Tibial nerve (tissue), 4 donors: ENCODE measurements around the gene HPRT1. TPM values are rescaled to one million over a fixed set of nuclear protein-coding genes. Genes with fewer than 3 reads are reported as not detected.

Source experiments
- DNase-seq, 2 donors: peaks; one replicate each; pipeline ENCODE4 v3.0.0-alpha.2; 2019; ENCODE audit warnings: low spot score in 2 of 2
- H3K27ac ChIP-seq, 4 donors: fragments of 200-600 bp; sonication (generic) in 3 of 4; one replicate each; pipeline ENCODE4 v1.5.1; 2017 to 2019; ENCODE audit warnings: mild to moderate bottlenecking in 1 of 4
- H3K27me3 ChIP-seq, 2 donors: fragments of 200-600 bp; sonication (generic) in 1 of 2; one replicate each; pipeline versions ENCODE4 v1.5.1 to v1.6.0; 2017 to 2019
- H3K36me3 ChIP-seq, 3 donors: fragments of 200-600 bp; sonication (generic); one replicate each; pipeline ENCODE4 v1.5.1; 2018 to 2019
- H3K4me1 ChIP-seq, 4 donors: fragments of 200-600 bp; sonication (generic) in 3 of 4; one replicate each; pipeline ENCODE4 v1.5.1; 2017 to 2019
- H3K4me3 ChIP-seq, 4 donors: fragments of 200-600 bp; sonication (generic) in 3 of 4; one replicate each; pipeline ENCODE4 v1.5.1; 2017 to 2019; ENCODE audit warnings: mild to moderate bottlenecking in 1 of 4, moderate library complexity in 1 of 4
- H3K9me3 ChIP-seq, 4 donors: fragments of 200-600 bp; sonication (generic) in 3 of 4; one replicate each; pipeline ENCODE4 v1.5.1; 2017 to 2019
- CTCF ChIP-seq, 5 experiments: fragments of 200-600 bp in 3 of 5; fragments of 450-650 bp in 2 of 5; sonication (generic) in 3 of 5; IDR thresholded peaks; one replicate each; pipeline ENCODE4 v1.5.1; 2016 to 2019; ENCODE audit warnings: antibody characterized with exemption in 5 of 5, mild to moderate bottlenecking in 3 of 5, moderate library complexity in 2 of 5
- EP300 ChIP-seq, 2 donors: sonication (generic); formaldehyde crosslinking; IDR thresholded peaks; one replicate each; pipeline ENCODE4 v1.6.1; 2017; ENCODE audit warnings: antibody characterized with exemption in 2 of 2, mild to moderate bottlenecking in 1 of 2
- POLR2A ChIP-seq, 2 donors: fragments of 450-650 bp; IDR thresholded peaks; one replicate each; pipeline ENCODE4 v1.6.1; 2017; ENCODE audit warnings: antibody characterized with exemption in 2 of 2, mild to moderate bottlenecking in 2 of 2, moderate library complexity in 2 of 2
- WGBS, 2 donors: methylation state at CpG; one replicate each; pipeline ENCODE4 v1.1.5; 2018; 5-methylcytosine and 5-hydroxymethylcytosine counted together
- total RNA-seq, 4 donors: library from RNA; depleted of rRNA; stranded (reverse); fragments of >200 nt; gene quantifications; one replicate each; pipeline ENCODE4 v1.1.0, GENCODE V29; 2016

The HPRT1 gene
- total RNA-seq, 4 donors from 2014 or later: 4.1 to 35.6 (median 9.7) TPM

- DNase-seq: no peak
- peaks cover 0 to 5% of the 10 kb centered on the region in 2 donors for H3K27me3 ChIP-seq
- no peak overlapping the region for H3K4me3 ChIP-seq
- no peaks in the 10 kb centered on the region for H3K36me3 ChIP-seq
- TF ChIP-seq CTCF (IDR thresholded peaks at IDR 0.05) (no peak), EP300 (IDR thresholded peaks at IDR 0.05) (no peak), POLR2A (IDR thresholded peaks at IDR 0.05) (no peak)
- WGBS, 2 donors: 58 to 63% methylated on average over 5 of the region's 5 CpGs
- H3K4me1 ChIP-seq: no peaks in the 10 kb centered on the region
- H3K27ac ChIP-seq: no peak overlapping the region
- no peaks in the 10 kb centered on the region for H3K9me3 ChIP-seq
Observed at GRCh38 chrX:134537179-134537955, 77.4 kb downstream of the HPRT1 start.

- Histone ChIP-seq H3K4me1 (no peaks in the 10 kb centered on the region), H3K4me3 (no peak overlapping the region), H3K27ac (no peak overlapping the region), H3K36me3 (no peaks in the 10 kb centered on the region), H3K9me3 (no peaks in the 10 kb centered on the region), H3K27me3 (peaks cover 0 to 15% of the 10 kb centered on the region in 2 donors)
- DNase-seq: no peak
- WGBS, 2 donors: 69 to 73% methylated on average over 5 of the region's 5 CpGs
- no peak for TF ChIP-seq EP300 (IDR thresholded peaks at IDR 0.05)
Observed at GRCh38 chrX:134538316-134538715, 78.4 kb downstream of the HPRT1 start.

- no peak overlapping the region for H3K4me3 ChIP-seq
- H3K27me3 ChIP-seq: peaks cover 0 to 50% of the 10 kb centered on the region in 2 donors
- no peaks in the 10 kb centered on the region for H3K9me3 ChIP-seq
- peaks cover 0 to 7% (median 0%) of the 10 kb centered on the region in 4 donors for H3K4me1 ChIP-seq
- WGBS, 2 donors: 54 to 66% methylated on average over 3 of the region's 3 CpGs
- TF ChIP-seq POLR2A (IDR thresholded peaks at IDR 0.05): no peak
- no peak for TF ChIP-seq EP300 (IDR thresholded peaks at IDR 0.05)
- TF ChIP-seq CTCF (IDR thresholded peaks at IDR 0.05): no peak
- H3K36me3 ChIP-seq: no peaks in the 10 kb centered on the region
- DNase-seq: no peak
- H3K27ac ChIP-seq: no peak overlapping the region
Observed at GRCh38 chrX:134541906-134542305, 81.9 kb downstream of the HPRT1 start.

- DNase-seq: no peak
- H3K9me3 ChIP-seq: no peaks in the 10 kb centered on the region
- H3K4me3 ChIP-seq: no peak overlapping the region
- H3K36me3 ChIP-seq: no peaks in the 10 kb centered on the region
- WGBS, 2 donors: 37 to 56% methylated on average over 2 of the region's 2 CpGs
- H3K27me3 ChIP-seq: peaks cover 0 to 55% of the 10 kb centered on the region in 2 donors
- H3K4me1 ChIP-seq: peaks cover 0 to 7% (median 0%) of the 10 kb centered on the region in 4 donors
- TF ChIP-seq POLR2A (IDR thresholded peaks at IDR 0.05) (no peak), CTCF (IDR thresholded peaks at IDR 0.05) (no peak)
- no peak overlapping the region for H3K27ac ChIP-seq
Observed at GRCh38 chrX:134542485-134542884, 82.5 kb downstream of the HPRT1 start.

GRCh38 chrX:134543288-134543687, 83.3 kb downstream of the HPRT1 start:
- Histone ChIP-seq H3K9me3 (no peaks in the 10 kb centered on the region), H3K4me3 (no peak overlapping the region), H3K4me1 (peaks cover 0 to 11% (median 0%) of the 10 kb centered on the region in 4 donors), H3K27me3 (peaks cover 0 to 63% of the 10 kb centered on the region in 2 donors), H3K36me3 (no peaks in the 10 kb centered on the region), H3K27ac (no peak overlapping the region)
- TF ChIP-seq POLR2A (IDR thresholded peaks at IDR 0.05): no peak
- TF ChIP-seq EP300 (IDR thresholded peaks at IDR 0.05): no peak
- no peak for TF ChIP-seq CTCF (IDR thresholded peaks at IDR 0.05)
- no peak for DNase-seq
- WGBS, 2 donors: 54 to 72% methylated on average over 3 of the region's 3 CpGs
